GM21447 (cell line): Measurements from ENCODE around the gene GLT1D1.
"Not testable (repeated sequence)": the region's sequence is repeated elsewhere in the genome, so short reads cannot be mapped to it uniquely, and the experiment has no call there.

Source experiments
- ATAC-seq: cut with Tn5 transposase; IDR thresholded peaks from one replicate; pipeline ENCODE4 v1.9.1; 2021; ENCODE audit not compliant: unreplicated experiment

GLT1D1 gene

GRCh38 chr12:128852885-128853599 is at the start of gene GLT1D1:
TSS of gene GLT1D1 (plus strand) at chr12:128853478. CDS start at chr12:128853582, 104 bp downstream.
- ATAC-seq, result no peak

GRCh38 chr12:128803788-128804187 is 49.5 kb upstream of the GLT1D1 start:
- no peak for ATAC-seq

- ATAC-seq, result no peak
These were observed 48.5 kb upstream of the GLT1D1 start for GRCh38 chr12:128804762-128805161.

GRCh38 chr12:128805406-128805805 is 47.9 kb upstream of the GLT1D1 start:
- ATAC-seq, result not testable (repeated sequence)

- ATAC-seq, result no peak
These were observed 46.7 kb upstream of the GLT1D1 start for GRCh38 chr12:128806573-128806972.

GRCh38 chr12:128807161-128807724 is 46.0 kb upstream of the GLT1D1 start:
- no peak for ATAC-seq

GRCh38 chr12:128808651-128809050 is 44.6 kb upstream of the GLT1D1 start:
- ATAC-seq, result no peak

- peak; percentile 66 for ATAC-seq
These were observed 42.8 kb upstream of the GLT1D1 start for GRCh38 chr12:128810182-128811127.

- ATAC-seq, result no peak
These were observed 41.5 kb upstream of the GLT1D1 start for GRCh38 chr12:128811806-128812205.

GRCh38 chr12:128813392-128813791 is 39.9 kb upstream of the GLT1D1 start:
- ATAC-seq, result no peak

GRCh38 chr12:128813883-128814282 is 39.4 kb upstream of the GLT1D1 start:
- ATAC-seq, result no peak

- ATAC-seq, result no peak
These were observed 38.6 kb upstream of the GLT1D1 start for GRCh38 chr12:128814411-128815261.

- no peak for ATAC-seq
These were observed 37.3 kb upstream of the GLT1D1 start for GRCh38 chr12:128815779-128816642.

- no peak for ATAC-seq
These were observed 36.7 kb upstream of the GLT1D1 start for GRCh38 chr12:128816643-128816920.

- ATAC-seq, result peak; percentile 41
These were observed 35.9 kb upstream of the GLT1D1 start for GRCh38 chr12:128817111-128818015.

GRCh38 chr12:128818065-128819022 is 34.9 kb upstream of the GLT1D1 start:
- ATAC-seq, result peak; percentile 33

- ATAC-seq, result no peak
These were observed 33.8 kb upstream of the GLT1D1 start for GRCh38 chr12:128819293-128820144.
